CD4-positive, alpha-beta T cell (primary cell): ENCODE data around the gene KCNMA1. TPM values are rescaled to one million over a fixed set of nuclear protein-coding genes. Genes with fewer than 3 reads are reported as not detected.
"Not testable (repeated sequence)": the region's sequence is repeated elsewhere in the genome, so short reads cannot be mapped to it uniquely, and the experiment has no call there.

Source experiments
- ATAC-seq: fragments of 200-7000 bp; cut with Tn5 transposase; one replicate; pipeline ENCODE4 v1.10.0; 2022; ENCODE audit warnings: mild to moderate bottlenecking; ENCODE audit not compliant: poor library complexity
- CTCF ChIA-PET: fragments of 350-600 bp; sonication (Branson Sonifier 250); formaldehyde crosslinking; loops from one replicate; lab custom pipeline; 2021; ENCODE audit warnings: antibody characterized with exemption, inconsistent platforms; lab: Charles Lee
- POLR2A ChIA-PET: fragments of 350-600 bp; sonication (Branson Sonifier 250); formaldehyde crosslinking; loops from one replicate; lab custom pipeline; 2021; ENCODE audit warnings: antibody characterized with exemption, inconsistent platforms; lab: Charles Lee
- DNase-seq, 14 experiments: peaks; one replicate each; pipeline ENCODE4 v3.0.0-alpha.2; 2013 to 2020; ENCODE audit warnings: mixed read lengths in 2 of 14
- H3K27ac ChIP-seq, 2 donors: one replicate each; pipeline versions ENCODE4 v1.5.1 to v1.7.0; 2013; ENCODE audit warnings: low read length in 2 of 2, low read depth in 1 of 2, mild to moderate bottlenecking in 1 of 2
- H3K27me3 ChIP-seq, 2 experiments: 1 replicate in 1 of 2; 2 replicates in 1 of 2; pipeline versions ENCODE4 v1.6.1 to v1.7.0; 2013; ENCODE audit warnings: low read length in 2 of 2, control low read depth in 1 of 2, mild to moderate bottlenecking in 1 of 2, moderate library complexity in 1 of 2; ENCODE audit not compliant: insufficient read depth in 2 of 2, control insufficient read depth in 1 of 2
- H3K36me3 ChIP-seq: one replicate; pipeline ENCODE4 v1.6.1; 2013; ENCODE audit warnings: low read length, control low read depth; ENCODE audit not compliant: insufficient read depth
- H3K4me1 ChIP-seq: one replicate; pipeline ENCODE4 v1.6.1; 2013; ENCODE audit warnings: low read length, control low read depth; ENCODE audit not compliant: insufficient read depth
- H3K4me3 ChIP-seq: one replicate; pipeline ENCODE4 v1.5.1; 2013; ENCODE audit warnings: mild to moderate bottlenecking, low read length, moderate library complexity
- H3K9me3 ChIP-seq, 2 experiments: 1 replicate in 1 of 2; 2 replicates in 1 of 2; pipeline versions ENCODE4 v1.6.1 to v1.7.0; 2013; ENCODE audit warnings: low read length in 2 of 2, mild to moderate bottlenecking in 2 of 2, control low read depth in 1 of 2, moderate library complexity in 1 of 2; ENCODE audit not compliant: control insufficient read depth in 1 of 2, insufficient read depth in 1 of 2
- H3K27ac Mint-ChIP-seq: one replicate; pipeline ENCODE4 v1.8.0; 2020; ENCODE audit warnings: mixed read lengths
- H3K27me3 Mint-ChIP-seq: one replicate; pipeline ENCODE4 v1.8.0; 2021; ENCODE audit warnings: mixed read lengths
- H3K36me3 Mint-ChIP-seq: one replicate; pipeline ENCODE4 v1.8.0; 2021; ENCODE audit warnings: low read depth, mixed read lengths
- H3K4me1 Mint-ChIP-seq: one replicate; pipeline ENCODE4 v1.8.0; 2021; ENCODE audit warnings: low read depth, mixed read lengths
- H3K4me3 Mint-ChIP-seq: one replicate; pipeline ENCODE4 v1.8.0; 2020; ENCODE audit warnings: mild to moderate bottlenecking, mixed read lengths
- H3K9me3 Mint-ChIP-seq: one replicate; pipeline ENCODE4 v1.8.0; 2020; ENCODE audit warnings: mixed read lengths
- intact Hi-C, 2 experiments: fragments of 100-400 bp; cut with DNase I in 1 of 2; cut with micrococcal nuclease in 1 of 2; formaldehyde crosslinking; loops; one replicate each; pipeline versions ENCODE4 v1.15.1 to v1.9.0; 2023 to 2025; cut with DNase I, micrococcal nuclease
- total RNA-seq, 174 experiments: library from RNA in 2 of 174; stranded (reverse) in 2 of 174; gene quantifications; one replicate each; pipeline ENCODE4 v1.2.3 and lab custom pipeline; 2021 to 2026
- TF ChIP-seq, protein P1 (sequence below): fragments of 200-600 bp; IDR thresholded peaks from one replicate; pipeline ENCODE4 v1.8.0; 2022; ENCODE audit warnings: antibody characterized with exemption, mild to moderate bottlenecking

Gene KCNMA1
- total RNA-seq, 2 experiments from 2014 or later, result not detected

DNA sequence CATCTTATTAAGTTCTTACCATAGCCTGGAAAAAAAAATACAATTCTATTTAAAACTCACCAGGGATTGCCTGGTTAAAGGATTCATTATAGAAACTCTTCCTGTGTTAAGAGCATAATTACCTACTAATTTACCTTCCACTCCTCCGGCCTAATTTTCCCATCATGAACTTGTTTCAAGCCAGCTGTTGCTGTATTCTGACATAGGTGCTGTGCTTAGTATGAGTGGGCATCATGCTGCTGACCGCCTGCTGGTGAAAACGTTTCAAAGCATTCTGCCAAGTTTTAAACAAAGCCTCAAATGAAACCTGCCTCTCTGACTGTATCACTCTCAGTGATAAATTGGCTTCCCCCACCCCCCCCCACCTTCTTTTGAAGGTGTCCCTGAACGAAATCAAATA is 47.8 kb upstream of the KCNMA1 start:
- H3K4me3 ChIP-seq, result no peak overlapping the region
- CTCF ChIA-PET, result interaction anchor here (0.7 kb wide), 1 partner anchor 22 kb away, joined by 3 read pairs; no protein-coding TSS in a partner anchor
- no peaks in the 10 kb centered on the region for H3K36me3 Mint-ChIP-seq
- no peaks in the 10 kb centered on the region for H3K27me3 ChIP-seq
- H3K4me3 Mint-ChIP-seq, result no peak overlapping the region
- no peaks in the 10 kb centered on the region for H3K36me3 ChIP-seq
- H3K9me3 ChIP-seq, result no peaks in the 10 kb centered on the region
- no peaks in the 10 kb centered on the region for H3K4me1 ChIP-seq
- H3K9me3 Mint-ChIP-seq, result no peaks in the 10 kb centered on the region
- H3K27ac Mint-ChIP-seq, result no peak overlapping the region
- no peak for DNase-seq
- peaks cover 58% of the 10 kb centered on the region for H3K27me3 Mint-ChIP-seq
- intact Hi-C loops, result no loop called here
- POLR2A ChIA-PET, result no interaction called here
- no peak overlapping the region for H3K27ac ChIP-seq
- TF ChIP-seq, protein P1, sequence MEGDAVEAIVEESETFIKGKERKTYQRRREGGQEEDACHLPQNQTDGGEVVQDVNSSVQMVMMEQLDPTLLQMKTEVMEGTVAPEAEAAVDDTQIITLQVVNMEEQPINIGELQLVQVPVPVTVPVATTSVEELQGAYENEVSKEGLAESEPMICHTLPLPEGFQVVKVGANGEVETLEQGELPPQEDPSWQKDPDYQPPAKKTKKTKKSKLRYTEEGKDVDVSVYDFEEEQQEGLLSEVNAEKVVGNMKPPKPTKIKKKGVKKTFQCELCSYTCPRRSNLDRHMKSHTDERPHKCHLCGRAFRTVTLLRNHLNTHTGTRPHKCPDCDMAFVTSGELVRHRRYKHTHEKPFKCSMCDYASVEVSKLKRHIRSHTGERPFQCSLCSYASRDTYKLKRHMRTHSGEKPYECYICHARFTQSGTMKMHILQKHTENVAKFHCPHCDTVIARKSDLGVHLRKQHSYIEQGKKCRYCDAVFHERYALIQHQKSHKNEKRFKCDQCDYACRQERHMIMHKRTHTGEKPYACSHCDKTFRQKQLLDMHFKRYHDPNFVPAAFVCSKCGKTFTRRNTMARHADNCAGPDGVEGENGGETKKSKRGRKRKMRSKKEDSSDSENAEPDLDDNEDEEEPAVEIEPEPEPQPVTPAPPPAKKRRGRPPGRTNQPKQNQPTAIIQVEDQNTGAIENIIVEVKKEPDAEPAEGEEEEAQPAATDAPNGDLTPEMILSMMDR, result no peak
- H3K4me1 Mint-ChIP-seq, result no peaks in the 10 kb centered on the region
- no peak for ATAC-seq

DNA sequence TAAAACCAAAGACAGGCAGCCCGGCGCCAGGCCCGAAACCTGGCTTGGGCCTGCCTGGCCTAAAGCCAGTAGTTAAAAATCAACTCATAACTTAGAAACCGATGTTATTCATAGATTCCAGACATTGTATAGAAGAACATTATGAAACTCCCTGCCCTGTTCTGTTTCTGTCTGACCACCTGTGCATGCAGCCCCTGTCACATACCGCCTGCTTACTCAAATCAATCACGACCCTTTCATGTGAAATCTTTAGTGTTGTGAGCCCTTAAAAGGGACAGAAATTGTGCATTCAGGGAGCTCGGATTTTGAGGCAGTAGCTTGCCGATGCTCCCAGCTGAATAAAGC is 45.5 kb upstream of the KCNMA1 start:
- CTCF ChIA-PET, POLR2A ChIA-PET, H3K4me3 ChIP-seq, DNase-seq, H3K27me3 ChIP-seq, H3K4me1 ChIP-seq, H3K4me3 Mint-ChIP-seq, H3K27ac Mint-ChIP-seq, H3K9me3 ChIP-seq, H3K36me3 Mint-ChIP-seq, intact Hi-C loops, H3K9me3 Mint-ChIP-seq, H3K27ac ChIP-seq, H3K4me1 Mint-ChIP-seq, H3K36me3 ChIP-seq, ATAC-seq: not testable (repeated sequence)
- H3K27me3 Mint-ChIP-seq, result peaks cover 43% of the 10 kb centered on the region

DNA sequence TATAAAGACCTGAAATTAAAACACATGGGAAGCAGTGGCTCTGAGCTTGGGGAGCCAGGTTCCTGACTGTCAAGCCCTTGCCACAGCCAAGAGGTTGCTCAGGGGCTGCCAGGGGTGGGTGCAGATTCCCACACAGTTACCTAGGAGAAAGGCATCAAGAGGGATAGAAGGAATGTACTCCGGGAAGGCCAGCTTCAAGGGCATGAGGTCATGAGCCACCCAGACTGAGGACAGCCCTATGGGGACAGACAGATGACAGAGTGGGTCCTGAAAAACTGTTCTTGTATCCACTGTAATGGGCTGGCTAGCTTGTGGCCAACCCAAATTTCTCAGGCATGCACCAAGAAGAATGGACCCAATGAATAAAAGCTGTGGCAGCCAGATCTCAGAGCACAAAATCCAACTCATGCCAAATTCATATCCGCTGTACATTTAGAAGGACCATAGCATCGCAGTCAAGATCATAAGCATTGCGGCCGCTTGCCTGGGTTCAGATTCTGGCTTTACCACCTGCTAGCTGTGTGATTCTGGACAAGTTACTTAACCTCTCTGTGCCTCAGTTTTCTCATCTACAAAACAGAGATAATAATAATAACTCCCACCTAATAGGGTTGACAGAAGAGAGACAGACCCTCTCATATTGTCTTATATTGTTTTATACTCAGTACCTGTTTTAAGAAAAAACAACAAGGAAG is 44.9 kb upstream of the KCNMA1 start:
- Histone ChIP-seq H3K9me3 (no peaks in the 10 kb centered on the region), H3K27me3 (peaks cover 0 to 2% of the 10 kb centered on the region in 2 experiments), H3K27ac (no peak overlapping the region), H3K4me1 (no peaks in the 10 kb centered on the region), H3K4me3 (no peak overlapping the region), H3K36me3 (no peaks in the 10 kb centered on the region)
- H3K27me3 Mint-ChIP-seq, result peaks cover 40% of the 10 kb centered on the region
- intact Hi-C loops, result no loop called here
- H3K36me3 Mint-ChIP-seq, result no peaks in the 10 kb centered on the region
- no peak for DNase-seq
- ChIA-PET POLR2A (no interaction called here), CTCF (no interaction called here)
- TF ChIP-seq, protein P1, result no peak
- no peak for ATAC-seq
- H3K4me1 Mint-ChIP-seq, result no peaks in the 10 kb centered on the region
- no peak overlapping the region for H3K27ac Mint-ChIP-seq
- H3K9me3 Mint-ChIP-seq, result no peaks in the 10 kb centered on the region
- H3K4me3 Mint-ChIP-seq, result no peak overlapping the region

DNA sequence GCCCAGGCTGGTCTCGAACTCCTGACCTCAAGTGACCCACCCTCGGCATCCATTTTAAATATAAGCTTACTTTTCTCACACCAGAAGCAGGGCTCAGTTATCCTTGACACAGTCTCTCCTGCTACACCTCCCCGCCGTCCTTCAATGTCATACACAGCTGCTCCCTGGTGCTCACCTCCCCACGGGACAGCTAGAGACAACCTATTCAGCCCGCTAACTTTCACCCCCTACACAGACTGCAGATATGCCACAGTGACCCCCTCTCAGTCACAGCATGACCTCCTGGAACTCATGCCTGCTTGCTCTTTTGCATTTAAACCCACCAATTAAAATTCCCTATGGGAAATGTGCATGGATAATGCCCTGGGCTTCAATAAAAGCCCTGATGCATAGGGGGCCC is 44.2 kb upstream of the KCNMA1 start:
- no peaks in the 10 kb centered on the region for H3K36me3 Mint-ChIP-seq
- no peak overlapping the region for H3K27ac Mint-ChIP-seq
- ChIA-PET POLR2A (no interaction called here), CTCF (no interaction called here)
- Histone ChIP-seq H3K4me3 (no peak overlapping the region), H3K36me3 (no peaks in the 10 kb centered on the region), H3K27me3 (peaks cover 0 to 2% of the 10 kb centered on the region in 2 experiments), H3K27ac (no peak overlapping the region), H3K9me3 (no peaks in the 10 kb centered on the region), H3K4me1 (no peaks in the 10 kb centered on the region)
- DNase-seq (no peak), ATAC-seq (no peak)
- H3K27me3 Mint-ChIP-seq, result peaks cover 36% of the 10 kb centered on the region
- H3K9me3 Mint-ChIP-seq, result no peaks in the 10 kb centered on the region
- TF ChIP-seq, protein P1, result no peak
- no peaks in the 10 kb centered on the region for H3K4me1 Mint-ChIP-seq
- intact Hi-C loops, result no loop called here
- no peak overlapping the region for H3K4me3 Mint-ChIP-seq
